ENCODE measurements around the gene KCNJ3.

KCNJ3 gene, protein sequence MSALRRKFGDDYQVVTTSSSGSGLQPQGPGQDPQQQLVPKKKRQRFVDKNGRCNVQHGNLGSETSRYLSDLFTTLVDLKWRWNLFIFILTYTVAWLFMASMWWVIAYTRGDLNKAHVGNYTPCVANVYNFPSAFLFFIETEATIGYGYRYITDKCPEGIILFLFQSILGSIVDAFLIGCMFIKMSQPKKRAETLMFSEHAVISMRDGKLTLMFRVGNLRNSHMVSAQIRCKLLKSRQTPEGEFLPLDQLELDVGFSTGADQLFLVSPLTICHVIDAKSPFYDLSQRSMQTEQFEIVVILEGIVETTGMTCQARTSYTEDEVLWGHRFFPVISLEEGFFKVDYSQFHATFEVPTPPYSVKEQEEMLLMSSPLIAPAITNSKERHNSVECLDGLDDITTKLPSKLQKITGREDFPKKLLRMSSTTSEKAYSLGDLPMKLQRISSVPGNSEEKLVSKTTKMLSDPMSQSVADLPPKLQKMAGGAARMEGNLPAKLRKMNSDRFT

GRCh38 chr2:154698296-154698720 lies at the start of gene KCNJ3:
Gene KCNJ3 (plus strand): TSS chr2:154698695. CDS start chr2:154698776, 81 bp downstream.
- DNase-seq, result no peak

GRCh38 chr2:154655499-154655898 lies 43.0 kb upstream of the KCNJ3 start:
- DNase-seq, result no peak

DNA sequence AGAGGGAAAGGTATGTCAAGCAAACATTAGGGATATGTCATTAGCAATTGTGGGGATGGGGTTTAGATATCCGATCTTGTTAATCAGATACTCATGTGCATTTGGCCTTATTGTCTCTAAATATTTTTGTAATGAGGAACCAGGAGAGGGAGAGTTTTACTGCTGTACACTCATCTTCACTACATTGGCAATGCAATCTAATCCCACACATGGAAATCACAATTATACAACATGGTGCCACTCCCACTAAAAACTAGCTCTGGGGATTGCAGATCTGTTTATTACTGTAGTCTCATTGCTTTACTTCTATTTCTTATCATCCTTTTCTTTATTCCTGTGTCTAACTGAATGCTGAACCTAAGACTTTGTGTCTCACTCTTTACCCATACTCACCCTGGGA lies 39.6 kb upstream of the KCNJ3 start:
- no peak for DNase-seq

- DNase-seq, result no peak
Measured at GRCh38 chr2:154664248-154664647, 34.2 kb upstream of the KCNJ3 start.

DNA sequence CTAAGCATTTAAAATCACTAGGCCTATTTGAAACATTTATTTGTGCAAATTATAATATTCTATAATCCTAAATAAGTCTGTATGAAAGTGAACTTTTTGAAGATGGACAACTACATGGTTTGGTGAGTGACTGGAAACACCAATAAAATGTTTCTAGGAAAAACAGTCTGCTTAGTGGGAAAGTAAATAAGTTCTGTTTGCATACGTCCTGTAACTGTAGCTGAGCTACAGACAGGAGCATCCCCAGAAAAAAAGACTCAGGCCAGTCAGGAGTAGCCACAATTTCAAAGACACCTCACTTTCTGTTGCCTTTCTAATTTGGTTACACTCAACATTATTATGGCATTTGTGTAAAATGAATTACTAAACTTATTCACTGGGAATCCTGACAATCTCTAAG lies 28.4 kb upstream of the KCNJ3 start:
- no peak for DNase-seq

GRCh38 chr2:154673694-154674093 lies 24.8 kb upstream of the KCNJ3 start:
- DNase-seq, result no peak

GRCh38 chr2:154677401-154677800 lies 21.1 kb upstream of the KCNJ3 start:
- DNase-seq, result no peak

GRCh38 chr2:154681741-154682140 lies 16.8 kb upstream of the KCNJ3 start:
- DNase-seq, result no peak

DNA sequence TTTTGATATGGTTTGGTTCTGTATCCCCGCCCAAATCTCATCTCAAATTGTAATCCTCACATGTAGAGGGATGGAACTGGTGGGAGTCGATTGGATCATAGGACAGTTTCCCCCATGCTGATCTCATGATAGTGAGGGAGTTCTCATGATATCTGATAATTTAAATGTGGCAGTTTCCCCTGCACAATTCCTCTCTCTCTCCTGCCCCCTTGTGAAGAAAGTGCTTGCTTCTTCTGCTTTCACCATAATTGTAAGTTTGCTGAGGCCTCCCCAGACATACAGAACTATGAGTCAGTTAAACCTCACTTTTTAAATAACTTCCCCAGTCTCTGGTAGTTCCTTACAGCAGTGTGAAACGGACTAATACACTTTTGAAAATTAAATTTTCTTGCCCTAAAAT lies 12.3 kb upstream of the KCNJ3 start:
- DNase-seq, result no peak

GRCh38 chr2:154688373-154688772 lies 10.1 kb upstream of the KCNJ3 start:
- DNase-seq, result no peak

DNA sequence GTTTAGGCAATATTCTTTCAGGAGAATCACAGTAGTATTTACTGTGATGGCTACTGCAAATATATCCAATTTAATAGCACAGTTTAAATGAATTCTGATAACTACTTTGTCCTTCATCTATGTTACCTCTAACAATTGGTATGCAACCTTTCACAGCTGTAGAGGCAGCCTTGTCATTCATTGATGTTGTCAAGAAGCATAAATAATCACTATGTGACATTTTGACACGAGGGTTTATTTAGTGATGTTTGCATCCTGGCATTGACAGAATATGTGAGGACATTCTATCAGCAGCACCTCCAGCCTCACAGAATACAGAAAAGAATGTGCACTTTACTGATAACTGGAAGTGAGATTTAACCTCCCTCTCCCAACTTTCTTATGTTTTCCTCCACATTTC lies 9.3 kb upstream of the KCNJ3 start:
- DNase-seq, result no peak

- DNase-seq, result no peak
Measured at GRCh38 chr2:154692927-154693326, 5.6 kb upstream of the KCNJ3 start.

DNA sequence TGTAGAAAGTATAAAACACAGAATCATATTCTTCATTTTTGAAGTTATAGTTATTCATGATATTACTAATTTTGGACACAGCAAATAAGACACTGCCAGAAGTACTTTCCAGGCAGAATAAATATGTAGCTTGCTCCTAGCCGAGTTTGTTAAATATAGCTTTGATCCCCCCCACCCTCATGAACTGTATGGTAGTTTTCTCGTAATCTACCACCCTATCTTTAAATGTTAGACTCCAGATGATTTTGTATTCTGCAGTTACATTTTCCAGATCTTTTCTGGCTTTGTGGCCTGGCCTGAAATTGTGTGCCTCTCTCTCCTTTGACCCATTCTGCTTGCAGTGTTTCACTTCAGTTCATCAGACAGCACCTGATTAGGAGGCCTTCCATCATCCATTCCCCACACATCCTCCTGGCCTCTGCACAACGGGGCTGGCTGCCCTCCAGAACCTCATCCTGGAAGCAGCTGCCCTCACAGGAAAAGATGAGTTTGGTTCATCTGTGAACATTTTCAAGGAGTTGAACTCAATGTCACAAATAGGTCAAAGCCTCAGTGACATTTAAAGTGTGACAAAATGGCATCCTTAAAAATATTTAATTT lies 4.7 kb upstream of the KCNJ3 start:
- no peak for DNase-seq

DNA sequence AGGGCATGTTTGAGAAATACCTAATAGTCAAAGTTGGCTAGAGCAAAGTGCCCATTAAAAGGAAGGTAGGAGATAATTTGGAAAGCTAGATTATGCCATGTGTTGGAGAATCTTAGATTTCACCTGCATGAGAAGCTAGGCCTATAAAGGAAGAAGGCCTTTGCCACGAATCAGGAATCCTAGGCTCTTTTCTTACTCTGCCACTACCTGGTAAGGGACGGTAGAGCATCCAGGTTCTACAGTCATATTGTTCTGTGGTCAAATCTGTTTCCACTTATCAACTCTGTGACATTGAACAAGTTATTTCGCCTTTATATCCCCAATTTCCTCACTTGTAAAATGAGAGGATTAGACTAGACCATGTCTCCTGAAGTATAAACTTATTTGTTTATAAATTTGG lies 3.6 kb upstream of the KCNJ3 start:
- no peak for DNase-seq

DNA sequence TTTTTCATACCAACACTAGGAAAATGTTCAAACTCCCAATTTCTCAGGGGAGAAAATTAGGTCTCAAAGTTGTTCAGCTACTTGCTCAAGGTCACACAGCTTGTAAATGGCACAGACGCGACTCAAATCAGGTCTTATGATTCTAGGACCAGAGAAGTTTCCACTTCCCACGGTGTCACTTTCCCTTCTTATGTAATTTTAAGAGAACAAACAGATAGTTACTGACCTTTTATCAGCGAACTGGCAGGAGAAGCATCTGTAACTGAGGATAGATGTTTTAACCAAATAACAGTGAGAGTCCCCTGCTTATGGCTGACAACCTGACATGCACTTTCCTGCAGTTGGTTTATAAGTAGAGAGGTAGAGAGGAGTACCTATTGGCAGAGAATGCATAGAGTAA lies 2.1 kb upstream of the KCNJ3 start:
- DNase-seq, result no peak

- no peak for DNase-seq
Measured at GRCh38 chr2:154696810-154697417, 1.6 kb upstream of the KCNJ3 start.

GRCh38 chr2:154697418-154698252 lies 860 bp upstream of the KCNJ3 start:
- no peak for DNase-seq

GRCh38 chr2:154698721-154699574 lies 453 bp downstream of the KCNJ3 start:
- DNase-seq, result no peak

DNA sequence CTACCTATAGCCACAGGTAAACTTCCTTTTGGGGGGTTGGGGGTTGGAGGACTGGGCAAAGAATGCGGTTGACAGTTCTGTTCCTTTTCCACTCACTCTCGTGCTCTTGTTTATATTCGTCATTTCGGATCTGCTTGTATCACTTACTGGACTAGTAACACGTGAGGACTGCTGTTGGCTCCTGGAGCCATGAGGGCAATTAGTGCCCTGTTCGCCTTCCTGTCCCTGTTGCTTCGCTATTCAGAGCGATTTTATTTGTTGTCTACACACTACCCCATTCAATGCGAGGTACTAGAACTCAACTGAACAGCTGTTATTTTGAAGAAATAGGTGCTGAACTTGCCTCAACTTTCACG lies 1.1 kb downstream of the KCNJ3 start:
- DNase-seq, result no peak

- no peak for DNase-seq
Measured at GRCh38 chr2:154700136-154700535, 1.6 kb downstream of the KCNJ3 start.

DNA sequence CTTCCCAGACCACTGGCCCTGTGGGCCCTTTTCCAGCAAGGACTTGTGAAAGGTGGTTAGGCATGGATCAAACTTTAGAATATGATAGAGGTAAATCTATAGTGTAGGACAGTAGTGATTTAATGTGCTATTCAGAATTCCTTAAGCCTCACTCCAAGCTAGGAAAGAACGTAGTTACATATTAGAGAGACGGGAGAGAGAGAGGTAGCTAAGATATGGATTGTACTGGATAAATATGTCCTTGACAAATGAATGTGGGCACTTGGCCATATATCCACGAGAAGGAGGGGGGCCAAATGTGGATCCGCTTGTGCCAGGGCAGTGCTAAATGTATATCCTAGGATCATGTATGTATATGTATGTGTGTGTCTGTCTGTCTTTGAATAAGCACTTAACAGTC lies 6.5 kb downstream of the KCNJ3 start:
- no peak for DNase-seq

DNA sequence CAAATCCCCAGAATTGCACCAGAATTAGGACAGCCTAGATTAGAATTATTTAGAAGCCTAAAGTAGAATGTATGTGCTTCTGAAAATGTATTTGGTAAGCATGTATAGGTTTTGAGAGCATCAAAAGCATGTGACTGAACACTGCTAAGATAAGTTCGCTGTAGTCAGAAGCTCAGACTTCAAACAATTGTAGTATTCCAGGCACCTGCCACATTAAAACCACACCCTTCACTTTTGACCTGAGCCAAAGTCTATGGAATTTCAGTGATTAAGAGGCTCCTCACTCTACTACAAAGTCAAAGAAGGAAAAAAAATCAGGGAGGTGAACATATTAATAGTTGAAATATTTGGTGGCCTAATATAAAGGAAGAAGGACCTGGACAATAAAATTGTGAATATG lies 8.2 kb downstream of the KCNJ3 start:
- DNase-seq, result no peak

Measured in CD4-positive, alpha-beta T cell treated with Interleukin-12 subunit alpha and Interleukin-12 subunit beta, for 1 hour (primary cell).